CD14-positive monocyte (primary cell): ENCODE data around the gene BDKRB2. TPM values are rescaled to one million over a fixed set of nuclear protein-coding genes. Genes with fewer than 3 reads are reported as not detected.

ENCODE experiments used
- DNase-seq, 3 donors: peaks; one replicate each; pipeline ENCODE4 v3.0.0-alpha.2; 2011 to 2022
- H2AFZ ChIP-seq: 2 replicates; pipeline ENCODE4 v1.6.0; 2012; ENCODE audit warnings: mild to moderate bottlenecking, low read depth, low read length, inconsistent platforms; ENCODE audit not compliant: insufficient read depth, poor library complexity, severe bottlenecking
- H3K27ac ChIP-seq, 2 donors: 1 replicate in 1 of 2; 2 replicates in 1 of 2; pipeline ENCODE4 v1.5.1; 2012 to 2013; ENCODE audit warnings: low read length in 2 of 2, control low read depth in 1 of 2, inconsistent platforms in 1 of 2, low read depth in 1 of 2, mild to moderate bottlenecking in 1 of 2
- H3K27me3 ChIP-seq, 2 donors: one replicate each; pipeline versions ENCODE4 v1.6.0 to v1.6.1; 2011 to 2013; ENCODE audit warnings: low read length in 2 of 2; ENCODE audit not compliant: control insufficient read depth in 2 of 2, insufficient read depth in 2 of 2
- H3K36me3 ChIP-seq, 2 donors: replicated peaks in 1 of 2; 1 replicate in 1 of 2; 2 replicates in 1 of 2; pipeline versions ENCODE4 v1.5.1 to v1.6.1; 2012 to 2013; ENCODE audit warnings: low read length in 2 of 2, control low read depth in 1 of 2, inconsistent platforms in 1 of 2, mild to moderate bottlenecking in 1 of 2; ENCODE audit not compliant: insufficient read depth in 2 of 2, control insufficient read depth in 1 of 2
- H3K4me1 ChIP-seq, 2 donors: 1 replicate in 1 of 2; 2 replicates in 1 of 2; pipeline versions ENCODE4 v1.5.1 to v1.6.1; 2012 to 2013; ENCODE audit warnings: low read length in 2 of 2, control low read depth in 1 of 2, inconsistent platforms in 1 of 2, mild to moderate bottlenecking in 1 of 2, moderate library complexity in 1 of 2; ENCODE audit not compliant: insufficient read depth in 2 of 2, control insufficient read depth in 1 of 2
- H3K4me2 ChIP-seq: replicated peaks from 2 replicates; pipeline ENCODE3; 2012; ENCODE audit warnings: low read length, moderate library complexity, mild to moderate bottlenecking; ENCODE audit not compliant: poor library complexity, severe bottlenecking; ENCODE audit errors: extremely low read depth
- H3K4me3 ChIP-seq, 3 experiments: fragments of 200-600 bp in 1 of 3; sonication (generic) in 1 of 3; replicated peaks in 1 of 3; 1 replicate in 2 of 3; 2 replicates in 1 of 3; pipeline ENCODE4 v1.5.1; 2011 to 2013; ENCODE audit warnings: low read length in 3 of 3, mild to moderate bottlenecking in 3 of 3, control low read depth in 2 of 3, low read depth in 2 of 3, inconsistent platforms in 1 of 3, moderate library complexity in 1 of 3
- H3K79me2 ChIP-seq: 2 replicates; pipeline ENCODE4 v1.6.0; 2012; ENCODE audit warnings: mild to moderate bottlenecking, control low read depth, inconsistent platforms, low read length, moderate library complexity; ENCODE audit not compliant: insufficient read depth
- H3K9ac ChIP-seq: 2 replicates; pipeline ENCODE4 v1.6.0; 2017; ENCODE audit warnings: low read length, mild to moderate bottlenecking; ENCODE audit not compliant: insufficient read depth, poor library complexity, severe bottlenecking
- H3K9me3 ChIP-seq, 2 donors: replicated peaks in 1 of 2; 1 replicate in 1 of 2; 2 replicates in 1 of 2; pipeline versions ENCODE4 v1.5.1 to v1.6.1; 2012 to 2013; ENCODE audit warnings: low read length in 2 of 2, control low read depth in 1 of 2; ENCODE audit not compliant: control insufficient read depth in 1 of 2, insufficient read depth in 1 of 2
- H4K20me1 ChIP-seq: 2 replicates; pipeline ENCODE4 v1.6.0; 2012; ENCODE audit warnings: mild to moderate bottlenecking, low read length, control low read depth, moderate library complexity; ENCODE audit not compliant: insufficient read depth
- H3K27ac Mint-ChIP-seq, 7 donors: one replicate each; pipeline ENCODE4 v1.8.0; 2020; ENCODE audit warnings: mild to moderate bottlenecking in 7 of 7, mixed read lengths in 7 of 7, moderate library complexity in 6 of 7, inconsistent platforms in 2 of 7
- H3K27me3 Mint-ChIP-seq, 3 donors: one replicate each; pipeline ENCODE4 v1.8.0; 2021 to 2022; ENCODE audit warnings: low read depth in 3 of 3, mild to moderate bottlenecking in 3 of 3, mixed read lengths in 3 of 3, moderate library complexity in 3 of 3, inconsistent platforms in 1 of 3
- H3K36me3 Mint-ChIP-seq, 2 donors: one replicate each; pipeline ENCODE4 v1.8.0; 2020; ENCODE audit warnings: mixed read lengths in 2 of 2, inconsistent platforms in 1 of 2, mild to moderate bottlenecking in 1 of 2
- H3K4me1 Mint-ChIP-seq: one replicate; pipeline ENCODE4 v1.8.0; 2020; ENCODE audit warnings: mild to moderate bottlenecking, mixed read lengths
- H3K4me3 Mint-ChIP-seq, 2 donors: one replicate each; pipeline ENCODE4 v1.8.0; 2020; ENCODE audit warnings: mild to moderate bottlenecking in 2 of 2, mixed read lengths in 2 of 2, moderate library complexity in 1 of 2
- H3K9me3 Mint-ChIP-seq, 7 donors: one replicate each; pipeline ENCODE4 v1.8.0; 2020 to 2022; ENCODE audit warnings: mixed read lengths in 7 of 7, mild to moderate bottlenecking in 6 of 7, moderate library complexity in 6 of 7, inconsistent platforms in 2 of 7
- CTCF ChIP-seq: fragments of 200-600 bp; IDR thresholded peaks from one replicate; pipeline ENCODE4 v1.8.0; 2022; ENCODE audit warnings: antibody characterized with exemption, mild to moderate bottlenecking
- WGBS: methylation state at CpG from one replicate; pipeline ENCODE4 v1.1.5; 2013; ENCODE audit warnings: missing lambda C conversion rate; ENCODE audit not compliant: insufficient coverage; 5-methylcytosine and 5-hydroxymethylcytosine counted together
- intact Hi-C, 2 donors: fragments of 100-400 bp; cut with micrococcal nuclease; formaldehyde crosslinking; loops; one replicate each; pipeline versions ENCODE4 v1.15.0 to v1.15.1; 2023
- polyA plus RNA-seq, 3 donors: library from polyadenylated mRNA; depleted of rRNA in 1 of 3; unstranded in 2 of 3; stranded (reverse) in 1 of 3; fragments of 300-500 nt in 2 of 3; fragments of >200 nt in 1 of 3; fragmentation: Illumina TruSeq in 2 of 3; gene quantifications; 1 replicate in 2 of 3; 2 replicates in 1 of 3; pipeline ENCODE4 v1.2.3, GENCODE V29; 2012 to 2021

Gene BDKRB2
- polyA plus RNA-seq, 3 donors = not detected

GRCh38 chr14:96225745-96226151, 21.1 kb downstream of the BDKRB2 start:
- H3K4me2 ChIP-seq = no peak overlapping the region
- no peaks in the 10 kb centered on the region for H3K36me3 Mint-ChIP-seq
- no peak overlapping the region for H2AFZ ChIP-seq
- WGBS = 50% methylated on average over 3 of the region's 5 CpGs
- H3K4me1 ChIP-seq = no peaks in the 10 kb centered on the region
- intact Hi-C loops = no loop called here
- H3K4me3 ChIP-seq = no peak overlapping the region
- no peaks in the 10 kb centered on the region for H4K20me1 ChIP-seq
- H3K9ac ChIP-seq = no peak overlapping the region
- H3K4me3 Mint-ChIP-seq = no peak overlapping the region
- no peak for DNase-seq
- H3K27me3 Mint-ChIP-seq = peaks cover 5 to 11% (median 7%) of the 10 kb centered on the region in 3 donors
- H3K27ac Mint-ChIP-seq = no peak overlapping the region
- peaks cover 4 to 13% (median 8%) of the 10 kb centered on the region in 7 donors for H3K9me3 Mint-ChIP-seq
- H3K9me3 ChIP-seq = peaks cover 0 to 10% of the 10 kb centered on the region in 2 donors
- H3K4me1 Mint-ChIP-seq = no peaks in the 10 kb centered on the region
- no peak overlapping the region for H3K27ac ChIP-seq
- H3K36me3 ChIP-seq = no peaks in the 10 kb centered on the region
- no peaks in the 10 kb centered on the region for H3K79me2 ChIP-seq
- no peaks in the 10 kb centered on the region for H3K27me3 ChIP-seq
- TF ChIP-seq CTCF = no peak

DNA sequence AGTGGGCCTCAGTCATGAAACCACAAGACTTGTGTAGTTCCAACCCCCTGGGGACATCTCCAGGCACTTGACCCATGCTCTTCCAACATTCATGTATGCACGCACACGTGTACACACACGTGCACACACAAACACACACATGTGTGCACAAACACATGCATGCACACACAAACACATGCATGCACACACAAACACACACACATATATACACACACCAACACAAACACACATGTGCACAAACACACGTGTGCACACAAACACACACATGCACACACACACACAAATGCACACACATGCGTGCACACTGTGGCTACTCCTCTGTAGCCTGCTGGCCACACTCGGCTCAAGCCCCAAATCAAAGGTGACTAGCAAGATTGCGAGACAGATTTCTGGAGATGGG, 22.8 kb downstream of the BDKRB2 start:
- Mint-ChIP-seq H3K27me3 (peaks cover 5 to 7% (median 6%) of the 10 kb centered on the region in 3 donors), H3K4me3 (no peak overlapping the region), H3K36me3 (no peaks in the 10 kb centered on the region), H3K9me3 (peaks cover 4 to 13% (median 8%) of the 10 kb centered on the region in 7 donors), H3K27ac (no peak overlapping the region), H3K4me1 (no peaks in the 10 kb centered on the region)
- Histone ChIP-seq H3K4me2 (no peak overlapping the region), H3K79me2 (no peaks in the 10 kb centered on the region), H3K9ac (no peak overlapping the region), H3K27me3 (no peaks in the 10 kb centered on the region), H3K36me3 (no peaks in the 10 kb centered on the region), H3K4me3 (no peak overlapping the region), H4K20me1 (no peaks in the 10 kb centered on the region), H3K27ac (no peak overlapping the region), H3K9me3 (peaks cover 0 to 10% of the 10 kb centered on the region in 2 donors), H2AFZ (no peak overlapping the region), H3K4me1 (no peaks in the 10 kb centered on the region)
- intact Hi-C loops = no loop called here
- WGBS = 94% methylated on average over 5 of the region's 7 CpGs
- no peak for TF ChIP-seq CTCF
- no peak for DNase-seq
